ENCODE results near the gene CR2. TPM values are rescaled to one million over a fixed set of nuclear protein-coding genes. Genes with fewer than 3 reads are reported as not detected.

Gene CR2
- total and polyA plus RNA-seq, 5 donors: not detected

Other genes with a start within 250 kb of the CR2 start
- 10 to 100 TPM; 57.9 to 93.4 (median 67.9) TPM for gene CD55, start 132.7 kb upstream of the CR2 start, total RNA-seq
- 39.7 TPM for gene CD55, start 132.7 kb upstream of the CR2 start, polyA plus RNA-seq
- gene CR1, start 41.8 kb downstream of the CR2 start, total RNA-seq: 1 to 10 TPM; 2.5 to 4.2 (median 3.2) TPM
- gene CR1, start 41.8 kb downstream of the CR2 start, polyA plus RNA-seq: 0.16 TPM
- not detected for gene CR1L, start 190.8 kb downstream of the CR2 start, total RNA-seq
- gene CR1L, start 190.8 kb downstream of the CR2 start, polyA plus RNA-seq: not detected

Data from right cardiac atrium (tissue), 5 donors.